GM12878 (cell line): ENCODE results near the gene STXBP1. TPM values are rescaled to one million over a fixed set of nuclear protein-coding genes. Genes with fewer than 3 reads are reported as not detected.

Source experiments
- ATAC-seq: fragments of 200-7000 bp; cut with Tn5 transposase; 3 replicates; pipeline ENCODE4 v1.9.1; 2020; ENCODE audit warnings: mild to moderate bottlenecking, moderate library complexity
- BruUV-seq: library from RNA; stranded (reverse); fragments of 400-500 nt; replicated peaks from 2 replicates; lab custom pipeline; 2021; lab: Mats Ljungman, UMichigan
- CTCF ChIA-PET: fragments of 300-600 bp; sonication (Branson Sonifier 250); formaldehyde crosslinking; extraction: SDS; loops from one replicate; lab custom pipeline; 2021; ENCODE audit warnings: inconsistent platforms; lab: Yijun Ruan, JAX
- POLR2A ChIA-PET: fragments of 350-600 bp; formaldehyde crosslinking; extraction: SDS; loops from one replicate; lab custom pipeline; 2021; ENCODE audit warnings: inconsistent platforms; lab: Charles Lee
- RAD21 ChIA-PET: fragments of 300-600 bp; sonication (Branson Sonifier 250); formaldehyde crosslinking; loops from one replicate; lab custom pipeline; 2023; ENCODE audit warnings: antibody characterized with exemption; ENCODE audit not compliant: unreplicated experiment; lab: Charles Lee
- SMC1A ChIA-PET: fragments of 300-600 bp; sonication (Branson Sonifier 250); formaldehyde crosslinking; loops from one replicate; lab custom pipeline; 2023; ENCODE audit not compliant: unreplicated experiment, uncharacterized antibody; lab: Charles Lee
- DNase-seq: peaks from one replicate; pipeline ENCODE4 v3.0.0-alpha.2; 2011; ENCODE audit warnings: low read depth, low spot score
- FAIRE-seq: peaks from 3 replicates; lab custom pipeline; 2011; peaks lifted over from hg19 to GRCh38; lab: Jason Lieb, UNC
- H2AFZ ChIP-seq: 2 replicates; pipeline ENCODE4 v1.6.0; 2011; ENCODE audit warnings: low read depth, low read length, control low read depth; ENCODE audit not compliant: control insufficient read depth
- H3K27ac ChIP-seq: 2 replicates; pipeline ENCODE4 v1.5.1; 2011; ENCODE audit warnings: control low read depth; ENCODE audit not compliant: control insufficient read depth, insufficient read depth
- H3K27me3 ChIP-seq, 2 experiments: replicated peaks in 1 of 2; 2 replicates each; pipeline versions ENCODE4 v1.6.0 to v1.6.1; 2011; ENCODE audit warnings: low read length in 1 of 2; ENCODE audit not compliant: control insufficient read depth in 2 of 2, insufficient read depth in 2 of 2
- H3K36me3 ChIP-seq, 2 experiments: 2 replicates each; pipeline ENCODE4 v1.5.1; 2011; ENCODE audit warnings: low read length in 1 of 2; ENCODE audit not compliant: control insufficient read depth in 2 of 2, insufficient read depth in 2 of 2
- H3K4me1 ChIP-seq: 2 replicates; pipeline ENCODE4 v1.6.1; 2011; ENCODE audit warnings: mild to moderate bottlenecking, low read length, moderate library complexity, mixed read lengths; ENCODE audit not compliant: control insufficient read depth, insufficient read depth
- H3K4me2 ChIP-seq: 2 replicates; pipeline ENCODE4 v1.6.0; 2011; ENCODE audit warnings: control low read depth; ENCODE audit not compliant: control insufficient read depth, insufficient read depth
- H3K4me3 ChIP-seq: fragments of 200-600 bp; sonication (generic); 2 replicates; pipeline ENCODE4 v1.5.1; 2016
- H3K79me2 ChIP-seq: 2 replicates; pipeline ENCODE4 v1.6.0; 2011; ENCODE audit warnings: low read length; ENCODE audit not compliant: control insufficient read depth, insufficient read depth
- H3K9ac ChIP-seq: 2 replicates; pipeline ENCODE4 v1.8.0; 2011; ENCODE audit warnings: low read length, control low read depth, mixed read lengths; ENCODE audit not compliant: control insufficient read depth, insufficient read depth
- H3K9me3 ChIP-seq: replicated peaks from 3 replicates; pipeline ENCODE4 v1.5.1; 2011; ENCODE audit warnings: mild to moderate bottlenecking, low read length; ENCODE audit not compliant: control insufficient read depth, insufficient read depth
- H4K20me1 ChIP-seq: 2 replicates; pipeline ENCODE4 v1.6.0; 2011; ENCODE audit not compliant: control insufficient read depth, insufficient read depth
- CBFB ChIP-seq: IDR thresholded peaks from 2 replicates; pipeline ENCODE4 v1.6.1; 2016; ENCODE audit warnings: antibody characterized with exemption, low read depth
- FOXM1 ChIP-seq: IDR thresholded peaks from 2 replicates; pipeline ENCODE4 v1.6.1; 2012; ENCODE audit warnings: low read depth, mild to moderate bottlenecking, inconsistent platforms, low read length, moderate library complexity
- HDGF ChIP-seq: fragments of 450-650 bp; IDR thresholded peaks from 2 replicates; pipeline ENCODE4 v1.6.1; 2016; ENCODE audit warnings: antibody characterized with exemption
- MTA2 ChIP-seq: fragments of 450-650 bp; IDR thresholded peaks from 2 replicates; pipeline ENCODE4 v1.6.1; 2016; ENCODE audit warnings: low read depth, mild to moderate bottlenecking, moderate library complexity
- MTA3 ChIP-seq: IDR thresholded peaks from 2 replicates; pipeline ENCODE4 v1.6.1; 2012; ENCODE audit warnings: low read length, inconsistent platforms, borderline replicate concordance
- POU2F2 ChIP-seq: IDR thresholded peaks from 3 replicates; pipeline ENCODE4 v1.6.1; 2011; ENCODE audit warnings: low read depth, mild to moderate bottlenecking, low read length, borderline replicate concordance
- RAD21 ChIP-seq: IDR thresholded peaks from 2 replicates; pipeline ENCODE4 v1.6.1; 2011; ENCODE audit warnings: mild to moderate bottlenecking, low read depth, low read length, moderate library complexity; ENCODE audit not compliant: insufficient read depth
- TBL1XR1 ChIP-seq: IDR thresholded peaks from 2 replicates; pipeline ENCODE4 v1.6.1; 2012; ENCODE audit warnings: low read depth, low read length, improper control_type of control experiment
- WGBS: methylation state at CpG from one replicate; pipeline ENCODE4 v1.1.6; 2016; ENCODE audit warnings: low lambda C conversion rate; ENCODE audit not compliant: insufficient replicate concordance, insufficient coverage; ENCODE audit errors: missing lambda C conversion rate; 5-methylcytosine and 5-hydroxymethylcytosine counted together
- in situ Hi-C: fragments of 300-500 bp; cut with MboI; formaldehyde crosslinking; loops from 9 replicates; pipeline ENCODE4 v1.14.3; 2018; ENCODE audit warnings: mixed read lengths
- intact Hi-C: fragments of 100-400 bp; cut with micrococcal nuclease; formaldehyde crosslinking; loops from one replicate; pipeline ENCODE4 v1.14.2; 2022; ENCODE audit not compliant: unreplicated experiment
- polyA plus RNA-seq, 11 experiments: library from polyadenylated mRNA; depleted of rRNA in 4 of 11; unstranded in 6 of 11; stranded (reverse) in 5 of 11; fragments of >200 nt; fragmentation: Nextera tagmentation in 4 of 11; fragmentation: Illumina TruSeq in 1 of 11; extraction: Ambion mirVana in 4 of 11; extraction: Trizol in 1 of 11; gene quantifications; 1 replicate in 1 of 11; 2 replicates in 10 of 11; pipeline versions ENCODE4 v1.2.1 to v1.2.3, GENCODE V29; 2011 to 2016; ENCODE audit warnings: inconsistent platforms in 2 of 11, missing spikeins in 2 of 11, low read depth in 1 of 11
- total RNA-seq, 4 experiments: library from RNA; depleted of rRNA in 3 of 4; stranded (reverse); fragments of >200 nt in 3 of 4; fragmentation: Illumina TruSeq in 1 of 4; extraction: Trizol in 1 of 4; gene quantifications; 2 replicates each; pipeline versions ENCODE4 v1.2.1 to v1.2.3, GENCODE V29; 2013 to 2021
- TF ChIP-seq, protein P1 (sequence below): fragments of 450-650 bp; IDR thresholded peaks from 2 replicates; pipeline ENCODE4 v1.6.1; 2016; ENCODE audit warnings: mild to moderate bottlenecking
- TF ChIP-seq, protein P2 (sequence below): IDR thresholded peaks from 2 replicates; pipeline ENCODE4 v1.6.1; 2012; ENCODE audit warnings: low read length, inconsistent platforms
- TF ChIP-seq, protein P3 (sequence below): fragments of 450-650 bp; conservative IDR thresholded peaks from 2 replicates; pipeline ENCODE4 v1.6.1; 2017; ENCODE audit warnings: mild to moderate bottlenecking, moderate library complexity

Gene STXBP1
- total and polyA plus RNA-seq, 10 of the 15 experiments (the other 5 are each of a cell fraction or from before 2014, with no cell fraction given) = 0.08 to 0.85 (median 0.31) TPM; not detected in 3

GRCh38 chr9:127717766-127718165 lies 105.7 kb downstream of the STXBP1 start:
- TF ChIP-seq TBL1XR1 = no peak
- no peak for TF ChIP-seq POU2F2
- WGBS = 41% methylated on average over 5 of the region's 5 CpGs

DNA sequence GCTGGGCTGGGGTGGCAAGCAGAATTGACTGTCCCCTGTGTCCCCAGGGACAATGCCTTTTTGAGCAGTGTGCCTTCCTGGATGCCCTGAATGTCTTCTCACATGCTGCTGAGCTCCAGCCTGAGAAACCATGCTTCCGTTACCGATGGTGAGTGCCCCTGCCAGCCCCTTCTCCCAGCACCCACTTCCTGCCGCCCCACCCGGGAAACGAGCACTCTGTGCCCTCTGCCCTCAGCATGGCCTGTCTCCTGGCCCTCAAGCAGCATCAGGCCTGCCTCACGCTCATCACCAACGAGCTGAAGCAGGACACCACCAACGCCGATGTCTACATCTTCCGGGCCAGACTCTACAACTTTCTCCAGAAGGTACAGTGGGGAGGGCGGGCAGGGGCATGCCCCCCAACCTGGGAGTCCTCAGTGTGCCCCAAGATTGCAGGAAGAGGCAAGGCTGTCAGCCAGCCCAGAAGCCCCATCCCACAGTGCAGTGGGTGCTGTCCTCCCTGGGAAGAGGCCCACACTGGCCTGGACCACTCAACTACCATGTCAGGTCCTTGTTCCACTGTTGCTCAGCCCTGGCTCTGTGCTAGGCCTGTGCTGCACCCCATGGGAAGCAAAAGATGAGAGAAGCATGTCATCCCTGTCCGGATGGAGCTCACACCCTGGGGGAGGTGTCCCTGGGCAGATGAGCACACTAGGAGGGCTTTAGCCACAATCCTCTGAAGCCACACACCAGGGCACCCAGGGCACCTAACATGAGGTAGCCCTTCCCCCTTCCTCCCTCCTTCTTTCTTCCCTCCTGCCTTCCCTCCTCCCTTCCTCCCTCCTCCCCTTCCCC lies 108.2 kb downstream of the STXBP1 start:
- intact Hi-C loops (no loop called here), in situ Hi-C loops (no loop called here)
- no peak overlapping the region for H2AFZ ChIP-seq
- no TSS peak for BruUV-seq
- no peak for ATAC-seq
- H3K79me2 ChIP-seq = no peaks in the 10 kb centered on the region
- peaks cover 3% of the 10 kb centered on the region; the same call in 1 of the 2 replicates for H3K4me1 ChIP-seq
- SMC1A ChIA-PET = interaction anchor here (1.1 kb wide), 1 partner anchor 15 kb away, joined by 3 read pairs; the partner anchor contains the start of gene TOR2A
- 55% methylated on average over 12 of the region's 12 CpGs for WGBS
- H3K36me3 ChIP-seq = no peaks in the 10 kb centered on the region
- no peaks in the 10 kb centered on the region for H4K20me1 ChIP-seq
- no peak for DNase-seq
- POLR2A ChIA-PET = interaction anchor here (0.6 kb wide), 1 partner anchor 1090 kb away, joined by 3 read pairs; no protein-coding TSS in a partner anchor
- no peak overlapping the region for H3K9ac ChIP-seq
- no peak for FAIRE-seq
- H3K27ac ChIP-seq = no peak overlapping the region
- RAD21 ChIA-PET = no interaction called here
- no peak overlapping the region for H3K4me3 ChIP-seq
- H3K27me3 ChIP-seq = no peaks in the 10 kb centered on the region
- no peak overlapping the region for H3K4me2 ChIP-seq
- CTCF ChIA-PET = interaction anchor here (0.6 to 1.1 kb wide), 2 partner anchors 25 to 149 kb away, joined by 3 read pairs; no protein-coding TSS in a partner anchor
- no peaks in the 10 kb centered on the region for H3K9me3 ChIP-seq
- TF ChIP-seq, protein P1, sequence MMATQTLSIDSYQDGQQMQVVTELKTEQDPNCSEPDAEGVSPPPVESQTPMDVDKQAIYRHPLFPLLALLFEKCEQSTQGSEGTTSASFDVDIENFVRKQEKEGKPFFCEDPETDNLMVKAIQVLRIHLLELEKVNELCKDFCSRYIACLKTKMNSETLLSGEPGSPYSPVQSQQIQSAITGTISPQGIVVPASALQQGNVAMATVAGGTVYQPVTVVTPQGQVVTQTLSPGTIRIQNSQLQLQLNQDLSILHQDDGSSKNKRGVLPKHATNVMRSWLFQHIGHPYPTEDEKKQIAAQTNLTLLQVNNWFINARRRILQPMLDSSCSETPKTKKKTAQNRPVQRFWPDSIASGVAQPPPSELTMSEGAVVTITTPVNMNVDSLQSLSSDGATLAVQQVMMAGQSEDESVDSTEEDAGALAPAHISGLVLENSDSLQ = no peak
- TF ChIP-seq HDGF (no peak), RAD21 (no peak), MTA3 (no peak), MTA2 (no peak), FOXM1 (no peak), CBFB (no peak)
- TF ChIP-seq, protein P2, sequence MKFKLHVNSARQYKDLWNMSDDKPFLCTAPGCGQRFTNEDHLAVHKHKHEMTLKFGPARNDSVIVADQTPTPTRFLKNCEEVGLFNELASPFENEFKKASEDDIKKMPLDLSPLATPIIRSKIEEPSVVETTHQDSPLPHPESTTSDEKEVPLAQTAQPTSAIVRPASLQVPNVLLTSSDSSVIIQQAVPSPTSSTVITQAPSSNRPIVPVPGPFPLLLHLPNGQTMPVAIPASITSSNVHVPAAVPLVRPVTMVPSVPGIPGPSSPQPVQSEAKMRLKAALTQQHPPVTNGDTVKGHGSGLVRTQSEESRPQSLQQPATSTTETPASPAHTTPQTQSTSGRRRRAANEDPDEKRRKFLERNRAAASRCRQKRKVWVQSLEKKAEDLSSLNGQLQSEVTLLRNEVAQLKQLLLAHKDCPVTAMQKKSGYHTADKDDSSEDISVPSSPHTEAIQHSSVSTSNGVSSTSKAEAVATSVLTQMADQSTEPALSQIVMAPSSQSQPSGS = no peak
- TF ChIP-seq, protein P3, sequence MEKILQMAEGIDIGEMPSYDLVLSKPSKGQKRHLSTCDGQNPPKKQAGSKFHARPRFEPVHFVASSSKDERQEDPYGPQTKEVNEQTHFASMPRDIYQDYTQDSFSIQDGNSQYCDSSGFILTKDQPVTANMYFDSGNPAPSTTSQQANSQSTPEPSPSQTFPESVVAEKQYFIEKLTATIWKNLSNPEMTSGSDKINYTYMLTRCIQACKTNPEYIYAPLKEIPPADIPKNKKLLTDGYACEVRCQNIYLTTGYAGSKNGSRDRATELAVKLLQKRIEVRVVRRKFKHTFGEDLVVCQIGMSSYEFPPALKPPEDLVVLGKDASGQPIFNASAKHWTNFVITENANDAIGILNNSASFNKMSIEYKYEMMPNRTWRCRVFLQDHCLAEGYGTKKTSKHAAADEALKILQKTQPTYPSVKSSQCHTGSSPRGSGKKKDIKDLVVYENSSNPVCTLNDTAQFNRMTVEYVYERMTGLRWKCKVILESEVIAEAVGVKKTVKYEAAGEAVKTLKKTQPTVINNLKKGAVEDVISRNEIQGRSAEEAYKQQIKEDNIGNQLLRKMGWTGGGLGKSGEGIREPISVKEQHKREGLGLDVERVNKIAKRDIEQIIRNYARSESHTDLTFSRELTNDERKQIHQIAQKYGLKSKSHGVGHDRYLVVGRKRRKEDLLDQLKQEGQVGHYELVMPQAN = no peak

More at GRCh38 chr9:127717766-127718165, 105.7 kb downstream of the STXBP1 start:
- H3K4me3 ChIP-seq = no peak overlapping the region
- CTCF ChIA-PET = interaction anchor here (2.4 kb wide), 1 partner anchor 17 kb away, joined by 6 read pairs; the partner anchor contains the start of gene TOR2A
- no peak overlapping the region for H3K9ac ChIP-seq
- peaks cover 3% of the 10 kb centered on the region; the same call in 1 of the 2 replicates for H3K4me1 ChIP-seq
- RAD21 ChIA-PET = interaction anchor here (2.8 kb wide), 1 partner anchor 17 kb away, joined by 19 read pairs; the partner anchor contains the start of gene TOR2A
- no peak overlapping the region for H2AFZ ChIP-seq
- no peak overlapping the region for H3K4me2 ChIP-seq
- no peak overlapping the region for H3K27ac ChIP-seq
- no peaks in the 10 kb centered on the region for H3K9me3 ChIP-seq
- FAIRE-seq = no peak
- SMC1A ChIA-PET = no interaction called here
- intact Hi-C loops (loop anchor here (5.0 kb wide), 1 partner anchor 200 kb away; the partner anchor contains the start of gene ST6GALNAC4), in situ Hi-C loops (no loop called here)
- no peak for ATAC-seq
- DNase-seq = no peak
- H3K79me2 ChIP-seq = no peaks in the 10 kb centered on the region
- no peaks in the 10 kb centered on the region for H3K27me3 ChIP-seq
- H4K20me1 ChIP-seq = no peaks in the 10 kb centered on the region
- H3K36me3 ChIP-seq = no peaks in the 10 kb centered on the region
- POLR2A ChIA-PET = no interaction called here
- BruUV-seq = no TSS peak
